HG02642 (cell line): ENCODE data around the gene HBG2.
"Not testable (repeated sequence)": the region's sequence is repeated elsewhere in the genome, so short reads cannot be mapped to it uniquely, and the experiment has no call there.

ENCODE experiments used
- ATAC-seq: cut with Tn5 transposase; IDR thresholded peaks from one replicate; pipeline ENCODE4 v1.9.1; 2021; ENCODE audit warnings: mild to moderate bottlenecking; ENCODE audit not compliant: unreplicated experiment, poor library complexity

The HBG2 gene

GRCh38 chr11:5283086-5283485 lies 28.5 kb upstream of the HBG2 start:
- no peak for ATAC-seq

DNA sequence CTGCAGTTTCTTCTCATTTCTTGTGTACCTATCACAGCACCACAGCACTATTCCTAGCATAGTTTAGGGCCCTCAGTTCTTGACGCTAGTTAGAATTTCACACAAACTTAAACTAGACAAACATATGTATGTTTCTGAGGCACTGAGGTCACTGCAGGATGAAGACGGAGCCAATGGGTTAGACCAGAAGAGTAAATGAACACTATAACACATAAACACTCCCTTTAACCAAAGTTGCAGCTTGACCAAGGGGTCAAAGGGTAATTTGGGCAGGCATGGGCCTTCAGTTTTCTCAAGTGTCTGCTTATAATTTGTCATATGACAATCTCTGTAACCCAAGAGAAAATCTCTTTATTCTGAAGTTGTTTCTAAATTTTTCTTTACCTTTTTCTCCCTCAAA lies 28.0 kb upstream of the HBG2 start:
- ATAC-seq, result no peak

GRCh38 chr11:5281596-5281995 lies 27.0 kb upstream of the HBG2 start:
- no peak for ATAC-seq

- peak; percentile 96 for ATAC-seq
Observed at GRCh38 chr11:5280582-5281102, 26.1 kb upstream of the HBG2 start.

DNA sequence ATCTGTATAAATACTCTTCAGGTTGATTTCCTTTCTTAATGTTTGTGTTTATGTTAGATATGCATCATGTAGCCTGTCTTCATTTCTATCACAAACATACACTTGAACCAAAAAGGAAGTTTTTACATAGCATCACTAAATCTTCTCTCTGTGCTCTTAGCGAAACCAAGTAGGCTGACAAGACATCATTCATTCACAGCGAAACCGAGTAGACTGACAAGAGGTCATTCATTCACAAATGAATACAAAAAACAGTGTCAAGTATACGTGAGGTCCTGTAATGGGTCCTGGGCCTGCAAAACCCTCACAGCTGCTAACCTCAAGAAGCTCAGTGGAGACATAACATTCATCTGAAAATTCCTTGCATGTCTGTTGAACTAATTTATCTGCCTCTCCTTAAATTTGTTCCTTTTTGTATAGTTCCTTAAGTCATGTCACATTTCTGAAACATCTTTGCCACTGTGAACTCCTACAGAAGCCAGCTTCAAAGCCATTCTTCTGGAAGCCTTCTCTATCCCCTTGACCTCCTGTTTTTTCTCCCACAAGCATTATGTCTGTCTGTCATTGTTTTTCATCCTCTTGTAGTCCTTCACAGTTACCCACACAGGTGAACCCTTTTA lies 25.0 kb upstream of the HBG2 start:
- ATAC-seq, result no peak

DNA sequence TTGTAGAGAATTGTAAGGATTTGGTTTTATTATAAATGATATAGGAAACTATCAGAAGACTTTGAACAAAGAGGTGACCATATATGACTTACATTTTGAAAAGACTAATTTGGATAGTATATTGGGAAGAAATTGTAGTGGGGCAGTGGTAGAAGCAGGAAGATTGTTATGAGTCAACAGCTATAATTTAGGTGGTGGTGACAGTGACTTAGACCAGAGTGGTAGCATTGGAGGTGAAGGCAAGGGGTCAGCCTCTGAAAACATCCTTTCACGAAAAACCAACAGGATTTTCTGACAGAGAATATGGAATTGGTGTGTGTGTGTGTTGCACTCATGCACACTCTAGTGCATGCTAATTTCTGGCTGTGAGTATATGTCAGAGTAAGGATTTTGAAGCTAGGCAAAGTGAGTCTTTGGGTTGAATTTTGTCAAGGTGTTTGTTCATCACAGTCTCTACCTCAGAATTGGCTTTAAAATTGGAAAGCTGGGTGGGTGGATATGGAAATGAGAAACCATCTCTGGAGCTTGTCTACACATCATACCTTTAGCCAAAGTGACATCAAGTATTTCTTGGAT lies 23.3 kb upstream of the HBG2 start:
- ATAC-seq, result no peak

- ATAC-seq, result no peak
Observed at GRCh38 chr11:5276697-5277096, 22.1 kb upstream of the HBG2 start.

- no peak for ATAC-seq
Observed at GRCh38 chr11:5275369-5276110, 21.0 kb upstream of the HBG2 start.

DNA sequence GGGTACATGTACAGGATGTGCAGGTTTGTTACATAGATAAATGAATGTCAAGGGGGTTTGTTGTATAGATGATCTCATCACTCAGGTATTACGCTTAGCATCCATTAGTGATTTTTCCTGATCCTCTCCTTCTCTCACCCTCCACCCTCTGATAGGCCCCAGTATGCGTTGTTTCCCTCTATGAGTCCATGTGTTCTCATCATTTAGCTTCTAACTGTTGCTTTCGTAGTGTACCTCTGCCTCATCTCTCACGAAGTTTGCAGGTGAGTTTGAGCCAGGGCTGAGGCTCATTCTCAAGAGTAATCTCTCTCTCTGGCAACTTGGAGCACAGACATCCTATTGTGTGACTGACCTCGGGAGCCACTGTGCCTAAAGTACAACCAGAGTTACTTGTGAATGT lies 19.8 kb upstream of the HBG2 start:
- no peak for ATAC-seq

- ATAC-seq, result no peak
Observed at GRCh38 chr11:5272395-5273017, 17.9 kb upstream of the HBG2 start.

DNA sequence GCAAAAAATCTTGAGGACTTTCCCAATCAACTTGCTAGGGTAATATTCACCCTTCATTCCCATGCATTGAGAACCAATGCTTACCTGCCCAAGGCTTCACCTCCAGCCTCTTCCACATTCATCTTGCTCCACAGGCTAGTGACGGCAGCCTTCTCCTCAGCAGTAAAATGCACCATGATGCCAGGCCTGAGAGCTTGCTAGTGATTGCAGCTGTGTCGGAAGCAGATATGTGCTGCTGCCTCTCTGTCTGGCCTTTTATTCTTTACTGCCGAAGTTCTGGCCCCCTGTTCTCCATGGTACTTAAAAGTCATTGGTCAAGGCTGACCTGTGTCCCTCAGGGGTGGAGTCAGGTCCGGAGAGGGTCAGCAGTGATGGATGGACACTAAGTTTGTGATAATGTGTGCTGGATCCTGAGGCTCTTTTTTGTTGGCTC lies 15.2 kb upstream of the HBG2 start, which contains the start of gene HBE1:
TSS of gene HBE1 (minus strand) at position 231 of the 433 bp plus-strand sequence. CDS start at position 176, 55 bp downstream.
- ATAC-seq, result no peak

GRCh38 chr11:5267033-5267563 lies 12.5 kb upstream of the HBG2 start:
- ATAC-seq, result no peak

DNA sequence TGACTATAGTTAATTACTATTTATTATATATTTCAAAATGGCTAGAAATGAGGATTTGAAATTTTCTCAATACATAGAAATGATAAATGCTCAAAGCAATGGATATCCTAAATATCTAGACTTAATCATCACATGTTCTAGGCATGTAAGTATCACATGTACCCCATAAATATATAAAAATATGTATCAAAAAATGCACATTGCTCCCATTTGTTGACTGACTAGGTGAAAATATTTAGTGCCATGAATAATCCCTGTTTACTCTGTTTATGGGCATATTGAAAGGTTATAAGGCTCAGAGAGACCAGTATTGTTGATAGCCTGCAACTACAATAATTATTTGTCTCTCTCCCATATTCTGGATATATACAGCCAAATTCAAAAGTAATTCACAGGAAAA lies 12.0 kb upstream of the HBG2 start:
- no peak for ATAC-seq

GRCh38 chr11:5265832-5266231 lies 11.3 kb upstream of the HBG2 start:
- no peak for ATAC-seq

DNA sequence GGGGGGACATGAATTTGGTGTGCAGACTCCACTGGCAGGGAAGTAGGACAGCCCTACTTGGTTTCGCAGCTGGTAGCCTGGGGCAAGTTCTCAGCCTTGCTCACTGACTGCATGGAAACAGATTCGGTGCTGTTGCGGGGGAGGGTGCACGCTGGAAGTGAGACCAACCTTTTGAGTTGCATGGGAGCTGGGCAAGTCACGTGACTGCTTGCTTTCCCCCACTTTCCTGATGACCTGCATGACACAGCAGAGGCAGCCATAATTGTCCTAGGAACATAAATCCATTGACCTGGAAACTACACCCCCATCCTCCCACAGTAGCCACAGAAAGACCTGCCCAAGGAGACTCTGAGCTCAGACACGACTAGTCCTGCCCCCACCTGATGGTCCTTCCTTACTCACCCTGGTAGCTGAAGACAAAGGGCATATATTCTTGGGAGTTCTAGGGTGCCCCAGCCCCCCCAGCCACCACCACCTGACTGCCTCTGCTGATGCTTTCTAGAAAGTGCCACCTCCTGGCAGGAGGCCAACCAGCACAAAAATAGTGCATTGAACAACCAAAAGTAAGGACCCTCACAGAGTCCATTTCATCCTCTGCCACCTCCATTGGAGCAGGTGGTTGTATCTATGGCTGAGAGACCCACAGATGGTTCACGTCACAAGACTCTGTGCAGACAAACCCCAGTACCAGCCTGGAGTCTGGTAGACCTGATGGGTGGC lies 4.1 kb upstream of the HBG2 start:
- ATAC-seq, result no peak

DNA sequence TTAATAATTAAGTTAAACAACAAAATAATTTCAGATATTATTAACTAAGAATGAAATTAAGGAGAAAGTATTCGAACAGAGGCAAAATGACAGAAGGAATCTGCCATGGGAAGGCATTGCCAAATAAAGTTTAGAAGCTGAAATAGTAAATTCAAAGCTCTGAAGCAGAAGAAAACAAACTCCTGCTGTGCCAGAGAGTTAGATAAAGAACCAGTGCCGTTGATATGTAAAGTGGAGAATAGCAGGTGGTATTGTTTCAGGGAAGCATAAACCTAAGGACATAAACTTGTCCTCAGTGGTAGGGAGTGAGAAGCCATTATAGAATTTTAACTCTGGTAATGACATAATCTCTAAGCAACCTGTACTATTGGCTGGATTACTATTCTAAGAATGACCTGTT lies 2.7 kb upstream of the HBG2 start:
- no peak for ATAC-seq

GRCh38 chr11:5254023-5254422 lies 558 bp downstream of the HBG2 start:
- not testable (repeated sequence) for ATAC-seq

- not testable (repeated sequence) for ATAC-seq
Observed at GRCh38 chr11:5253440-5253839, 1.1 kb downstream of the HBG2 start.

- ATAC-seq, result no peak
Observed at GRCh38 chr11:5252919-5253265, 1.7 kb downstream of the HBG2 start.
